IPS-11a (cell line): ENCODE measurements around the gene SLC22A12.

Experiments
- H3K4me3 ChIP-seq: one replicate; pipeline ENCODE4 v1.5.1; 2013; ENCODE audit warnings: low read depth, low read length, control low read depth

Gene SLC22A12

GRCh38 chr11:64562723-64563351 lies 28.2 kb upstream of the SLC22A12 start:
- no peak overlapping the region for H3K4me3 ChIP-seq

GRCh38 chr11:64563966-64564365 lies 27.1 kb upstream of the SLC22A12 start:
- no peak overlapping the region for H3K4me3 ChIP-seq

GRCh38 chr11:64564419-64564818 lies 26.6 kb upstream of the SLC22A12 start:
- H3K4me3 ChIP-seq, result no peak overlapping the region

DNA sequence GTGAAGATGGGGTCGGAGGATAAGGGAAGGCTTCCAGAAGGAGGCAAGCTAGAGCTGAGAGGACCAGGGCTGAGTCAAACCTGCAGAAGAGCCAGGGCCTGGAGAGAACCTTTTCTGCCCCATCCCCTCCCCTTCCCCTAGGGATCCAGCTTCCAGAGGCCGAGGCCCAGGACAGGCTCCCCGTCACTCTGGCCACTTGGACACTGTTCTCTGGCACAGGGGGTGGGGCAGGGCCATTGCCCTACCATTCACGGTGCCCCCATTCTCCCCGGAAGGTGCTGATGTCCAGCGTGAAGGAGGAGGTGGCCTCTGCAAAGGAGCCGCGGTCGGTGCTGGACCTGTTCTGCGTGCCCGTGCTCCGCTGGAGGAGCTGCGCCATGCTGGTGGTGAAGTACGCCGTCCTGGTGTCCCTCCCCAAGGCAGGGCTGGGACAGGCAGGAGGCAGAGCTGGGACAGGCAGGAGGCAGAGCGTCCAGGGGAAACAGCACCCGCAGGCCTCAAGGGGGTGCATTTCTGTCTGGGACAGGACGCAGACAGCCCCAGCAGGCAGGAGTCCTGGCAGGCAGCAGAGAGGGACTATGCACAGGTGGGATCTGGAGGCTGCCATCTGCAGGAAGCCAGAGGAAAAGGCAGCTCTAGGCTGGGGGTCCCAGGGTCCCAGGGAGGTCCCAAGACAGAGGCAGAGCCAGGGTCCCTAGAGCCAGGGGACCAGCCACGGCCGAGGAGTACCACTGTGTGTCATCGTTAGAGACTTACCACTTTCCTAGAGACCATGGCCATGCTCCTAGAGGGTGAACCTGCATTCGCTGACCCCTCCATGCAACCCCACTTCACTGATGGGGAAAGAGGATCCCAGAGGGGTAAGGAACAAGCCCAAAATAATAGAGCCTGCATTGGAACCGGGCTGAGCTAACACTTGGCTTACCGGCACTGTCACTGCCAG lies 25.8 kb upstream of the SLC22A12 start:
- H3K4me3 ChIP-seq, result no peak overlapping the region

- no peak overlapping the region for H3K4me3 ChIP-seq
These were observed 24.7 kb upstream of the SLC22A12 start for GRCh38 chr11:64566042-64566914.

GRCh38 chr11:64566915-64567891 lies 23.8 kb upstream of the SLC22A12 start:
- H3K4me3 ChIP-seq, result no peak overlapping the region

DNA sequence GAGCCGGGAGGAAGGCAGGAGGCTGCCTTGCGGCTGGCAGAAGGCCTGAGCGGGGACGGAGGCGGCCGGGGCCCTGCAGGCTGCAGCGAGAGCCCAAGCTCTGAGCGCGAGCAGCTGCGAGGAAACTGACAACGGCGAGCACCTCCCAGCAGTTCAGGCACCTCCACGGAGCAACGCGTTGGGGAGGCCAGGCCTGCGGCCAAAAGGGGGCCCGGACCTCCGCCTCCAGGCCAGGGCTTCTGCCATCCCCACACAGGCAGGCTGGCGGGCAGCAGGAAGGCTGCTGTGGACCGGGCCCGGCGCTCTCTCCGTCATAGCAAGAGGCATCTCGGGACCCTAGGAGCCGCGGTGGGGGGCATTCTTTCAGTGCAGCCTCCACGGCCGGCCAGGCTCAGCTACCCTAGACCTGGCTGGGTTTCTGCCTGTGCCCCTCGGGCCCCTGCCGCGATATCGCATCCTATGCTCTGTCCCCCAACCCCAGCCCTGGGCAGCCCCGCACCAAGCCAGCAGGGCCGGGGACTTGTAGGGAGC lies 22.9 kb upstream of the SLC22A12 start:
- H3K4me3 ChIP-seq, result no peak overlapping the region

DNA sequence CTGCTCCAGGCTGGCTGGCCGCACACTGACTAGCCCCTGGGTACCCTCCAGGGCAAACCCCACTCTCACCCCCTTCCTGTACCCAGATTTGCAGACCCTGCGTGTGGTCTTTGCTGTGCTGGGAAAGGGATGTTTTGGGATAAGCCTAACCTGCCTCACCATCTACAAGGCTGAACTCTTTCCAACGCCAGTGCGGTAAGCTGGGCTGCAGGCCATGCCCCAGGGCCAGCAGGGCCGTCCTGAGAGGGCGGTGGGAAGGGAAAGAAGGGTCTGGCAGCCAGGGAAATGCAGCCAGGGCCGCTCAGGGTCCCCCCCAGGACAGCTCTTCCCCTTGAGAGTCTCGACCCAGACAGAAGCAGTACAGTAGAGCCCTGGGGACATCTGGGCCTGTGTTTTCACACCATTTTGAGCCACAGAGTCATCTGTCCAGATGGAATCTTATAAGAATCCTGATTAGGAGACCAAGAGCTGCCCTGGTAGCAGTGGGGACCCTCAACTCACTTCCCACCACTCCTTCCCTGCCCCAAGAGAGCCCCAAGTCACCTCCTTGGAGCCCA lies 22.4 kb upstream of the SLC22A12 start:
- H3K4me3 ChIP-seq, result no peak overlapping the region

DNA sequence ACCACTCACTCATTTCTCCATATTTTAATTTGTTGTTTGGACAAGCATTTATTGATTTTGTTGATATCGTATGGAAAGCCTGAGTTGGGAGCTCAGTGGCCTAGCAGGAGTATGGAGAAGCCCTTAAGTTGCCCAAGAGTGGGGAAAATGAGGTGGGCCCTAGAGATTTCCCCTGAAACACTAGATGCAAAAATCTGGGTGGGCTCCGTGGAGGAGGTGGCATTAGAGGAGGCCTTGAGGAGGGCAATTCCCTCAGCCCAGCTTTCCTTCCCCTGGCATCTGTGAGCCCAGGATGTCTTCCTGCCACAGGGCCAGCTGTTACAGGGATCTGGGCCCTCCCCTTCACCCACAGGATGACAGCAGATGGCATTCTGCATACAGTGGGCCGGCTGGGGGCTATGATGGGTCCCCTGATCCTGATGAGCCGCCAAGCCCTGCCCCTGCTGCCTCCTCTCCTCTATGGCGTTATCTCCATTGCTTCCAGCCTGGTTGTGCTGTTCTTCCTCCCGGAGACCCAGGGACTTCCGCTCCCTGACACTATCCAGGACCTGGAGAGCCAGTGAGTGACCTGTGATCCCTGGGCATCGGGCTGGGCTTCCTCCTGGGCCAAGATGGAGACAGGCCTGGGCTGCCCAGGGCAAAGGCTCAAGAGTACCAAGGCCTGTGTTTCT lies 21.6 kb upstream of the SLC22A12 start:
- no peak overlapping the region for H3K4me3 ChIP-seq

- no peak overlapping the region for H3K4me3 ChIP-seq
These were observed 20.7 kb upstream of the SLC22A12 start for GRCh38 chr11:64570341-64570740.

DNA sequence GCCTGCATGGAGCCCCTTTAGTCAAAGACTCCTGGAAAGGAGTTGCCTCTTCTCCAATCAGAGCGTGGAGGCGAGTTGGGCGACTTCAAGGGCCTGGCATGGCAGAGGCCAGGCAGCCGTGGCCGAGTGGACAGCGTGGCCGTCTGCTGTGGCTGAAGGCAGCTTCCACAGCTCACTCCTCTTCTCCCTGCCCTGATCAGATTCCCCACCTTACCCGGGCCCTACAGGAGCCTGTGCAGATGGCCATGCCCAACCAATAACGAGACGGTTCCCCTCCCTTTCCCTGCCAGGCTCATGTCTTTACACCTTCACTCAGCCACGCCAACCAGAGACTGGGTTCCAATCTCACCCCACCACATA lies 20.0 kb upstream of the SLC22A12 start:
- H3K4me3 ChIP-seq, result no peak overlapping the region

DNA sequence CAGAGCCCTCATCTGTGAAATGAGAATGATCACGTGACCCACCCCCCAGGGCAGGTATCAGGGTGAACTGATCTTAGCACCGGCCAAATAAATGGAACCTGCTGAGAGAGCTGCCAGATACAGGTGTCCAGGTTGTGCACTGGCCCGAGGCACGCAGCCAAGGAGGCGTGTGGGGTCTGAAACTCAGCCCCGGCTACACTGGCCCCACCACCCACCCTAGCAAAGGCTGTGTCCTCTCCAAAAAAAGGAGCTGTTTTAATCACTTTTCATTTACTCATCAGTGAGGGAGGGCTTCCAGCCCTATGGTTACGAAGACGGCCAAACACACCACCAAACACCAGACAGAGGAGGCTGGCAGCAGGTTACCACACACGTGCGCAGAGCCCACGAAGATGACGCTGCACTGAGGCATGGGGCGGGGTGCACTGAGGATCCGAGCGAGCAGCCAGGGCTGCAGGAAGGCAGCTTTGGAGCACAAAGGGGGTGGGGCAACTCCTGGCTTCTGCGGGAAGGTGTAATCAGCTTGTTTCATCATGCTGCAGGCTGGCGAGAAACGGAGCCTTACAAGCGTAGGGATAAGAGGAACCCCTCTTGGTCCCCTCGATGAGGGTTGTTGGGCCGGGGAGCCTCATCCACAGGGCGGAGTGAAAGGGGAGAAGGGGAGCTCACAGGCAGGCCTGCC lies 19.5 kb upstream of the SLC22A12 start:
- H3K4me3 ChIP-seq, result no peak overlapping the region

GRCh38 chr11:64572143-64572542 lies 18.9 kb upstream of the SLC22A12 start:
- H3K4me3 ChIP-seq, result no peak overlapping the region

- H3K4me3 ChIP-seq, result no peak overlapping the region
These were observed 13.8 kb upstream of the SLC22A12 start for GRCh38 chr11:64577202-64577601.

DNA sequence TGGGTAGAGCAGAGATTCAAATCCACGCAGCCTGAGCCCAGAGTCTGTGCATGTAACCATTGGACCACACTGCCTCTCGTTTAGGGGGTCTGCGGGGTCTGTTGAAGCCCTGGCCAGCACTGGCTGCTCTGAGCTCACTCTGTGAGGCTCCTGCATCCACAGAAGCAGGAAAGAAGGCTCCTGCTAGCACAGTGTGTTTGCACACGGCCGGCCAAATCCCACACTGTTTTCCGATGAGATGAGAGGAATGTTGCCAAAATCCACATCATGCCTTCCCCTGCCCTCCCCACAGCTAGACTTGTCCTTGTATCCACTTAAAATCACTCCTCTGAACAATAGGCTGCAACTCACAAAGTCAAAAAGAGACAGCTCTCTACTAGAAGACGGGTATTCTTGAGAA lies 10.6 kb upstream of the SLC22A12 start:
- no peak overlapping the region for H3K4me3 ChIP-seq

DNA sequence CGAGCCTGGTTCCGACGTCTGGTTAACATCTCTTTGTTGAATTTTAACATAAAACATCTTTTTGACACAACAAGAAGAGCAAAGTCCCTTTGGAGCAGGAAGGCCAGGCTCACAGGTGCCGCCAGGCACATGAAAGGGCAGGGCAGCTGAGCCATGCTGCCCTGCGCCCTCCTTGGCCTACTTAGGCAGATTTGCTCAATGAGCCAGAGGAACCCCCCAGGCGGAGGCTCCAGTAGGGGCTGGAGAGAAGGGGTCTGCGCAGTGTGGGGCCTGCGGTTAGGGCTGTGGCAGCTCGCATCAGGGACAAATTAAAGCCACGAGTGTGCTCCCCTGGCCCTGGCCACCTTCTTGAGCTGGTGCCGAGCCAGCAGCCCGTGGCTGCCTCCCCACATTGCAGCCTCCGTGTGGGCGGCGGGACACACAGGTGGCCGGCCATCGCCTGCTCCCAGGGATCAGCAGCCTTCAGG lies 9.9 kb upstream of the SLC22A12 start:
- H3K4me3 ChIP-seq, result no peak overlapping the region

DNA sequence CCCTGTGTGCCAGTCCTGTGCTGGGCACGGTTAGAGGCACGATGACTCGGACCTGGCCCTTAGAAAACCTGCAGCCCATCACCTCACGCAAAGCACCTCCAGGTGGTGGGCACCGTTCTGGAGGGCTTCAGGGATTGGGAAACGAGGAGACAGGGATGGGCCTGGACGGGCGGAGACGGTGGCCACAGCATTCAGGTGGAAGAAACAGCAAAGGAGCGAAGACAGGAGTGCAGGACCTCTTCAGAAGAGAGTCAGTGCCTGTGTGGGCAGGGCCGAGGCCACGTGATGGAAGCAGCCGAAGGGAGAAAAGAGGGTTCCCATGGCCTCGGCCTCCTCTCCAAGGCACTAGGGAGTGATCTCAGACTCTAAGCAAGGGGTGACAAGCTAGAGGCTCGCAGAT lies 8.1 kb upstream of the SLC22A12 start:
- no peak overlapping the region for H3K4me3 ChIP-seq
